Measurements from ENCODE around the gene CSNK2A1.

- no peak for TF ChIP-seq EZH2 (IDR thresholded peaks at IDR 0.05; ENCODE audit: borderline replicate concordance, low read depth, low read length, severe bottlenecking)
- TF ChIP-seq, protein P1, sequence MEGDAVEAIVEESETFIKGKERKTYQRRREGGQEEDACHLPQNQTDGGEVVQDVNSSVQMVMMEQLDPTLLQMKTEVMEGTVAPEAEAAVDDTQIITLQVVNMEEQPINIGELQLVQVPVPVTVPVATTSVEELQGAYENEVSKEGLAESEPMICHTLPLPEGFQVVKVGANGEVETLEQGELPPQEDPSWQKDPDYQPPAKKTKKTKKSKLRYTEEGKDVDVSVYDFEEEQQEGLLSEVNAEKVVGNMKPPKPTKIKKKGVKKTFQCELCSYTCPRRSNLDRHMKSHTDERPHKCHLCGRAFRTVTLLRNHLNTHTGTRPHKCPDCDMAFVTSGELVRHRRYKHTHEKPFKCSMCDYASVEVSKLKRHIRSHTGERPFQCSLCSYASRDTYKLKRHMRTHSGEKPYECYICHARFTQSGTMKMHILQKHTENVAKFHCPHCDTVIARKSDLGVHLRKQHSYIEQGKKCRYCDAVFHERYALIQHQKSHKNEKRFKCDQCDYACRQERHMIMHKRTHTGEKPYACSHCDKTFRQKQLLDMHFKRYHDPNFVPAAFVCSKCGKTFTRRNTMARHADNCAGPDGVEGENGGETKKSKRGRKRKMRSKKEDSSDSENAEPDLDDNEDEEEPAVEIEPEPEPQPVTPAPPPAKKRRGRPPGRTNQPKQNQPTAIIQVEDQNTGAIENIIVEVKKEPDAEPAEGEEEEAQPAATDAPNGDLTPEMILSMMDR (IDR thresholded peaks at IDR 0.05; ENCODE audit: extremely low read depth in 1 of 2, insufficient read depth in 1 of 2, low read depth in 1 of 2, low read length in 2 of 2) = no peak
- no peak for TF ChIP-seq POLR2A (IDR thresholded peaks at IDR 0.05; ENCODE audit: low read depth, low read length)
- TF ChIP-seq JUN (IDR thresholded peaks at IDR 0.05; ENCODE audit: borderline replicate concordance, insufficient read depth, insufficient read length, low read depth) = no peak
Measured at GRCh38 chr20:443223-443775, 100.3 kb downstream of the CSNK2A1 start.

Data from endothelial cell of umbilical vein (primary cell).